Spleen (tissue), 3 donors: Measurements from ENCODE around the gene RBMS1.

ENCODE experiments used
- POLR2A ChIP-seq, 3 donors: fragments of 450-650 bp; IDR thresholded peaks; one replicate each; pipeline ENCODE4 v1.5.1; 2017; ENCODE audit warnings: antibody characterized with exemption in 3 of 3, mild to moderate bottlenecking in 1 of 3
- POLR2AphosphoS5 ChIP-seq, 3 donors: sonication (generic); formaldehyde crosslinking; IDR thresholded peaks; one replicate each; pipeline ENCODE4 v1.5.1; 2017; ENCODE audit warnings: antibody characterized with exemption in 3 of 3

DNA sequence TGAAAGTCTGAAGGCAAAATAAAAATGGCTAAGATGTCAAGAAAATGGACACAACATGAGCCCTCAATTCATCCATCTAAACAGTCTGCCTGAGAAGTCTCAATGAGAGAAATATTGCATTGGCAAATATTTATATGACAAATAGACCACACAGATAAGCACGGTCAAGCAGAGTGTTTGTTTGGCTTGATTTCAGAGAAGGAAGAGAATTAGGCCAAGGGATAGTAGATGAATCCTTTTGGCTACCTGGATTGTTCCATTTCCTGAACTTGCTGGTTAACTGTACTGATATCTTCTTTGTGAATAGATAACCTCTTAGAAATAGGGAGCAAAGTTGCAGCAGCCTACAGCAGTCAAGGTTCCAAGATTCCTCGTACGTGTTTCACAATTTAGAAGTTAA lies 129.6 kb downstream of the RBMS1 start:
- no peak for TF ChIP-seq POLR2A (IDR thresholded peaks at IDR 0.05)
- TF ChIP-seq POLR2AphosphoS5 (IDR thresholded peaks at IDR 0.05): no peak
